Bronchial epithelial cell (primary cell): ENCODE measurements around the gene MBD4. TPM values are rescaled to one million over a fixed set of nuclear protein-coding genes. Genes with fewer than 3 reads are reported as not detected.

Experiments used
- DNase-seq: peaks from one replicate; pipeline ENCODE4 v3.0.0-alpha.2; 2010; ENCODE audit warnings: low read depth
- FAIRE-seq: peaks from 2 replicates; lab custom pipeline; 2011; peaks lifted over from hg19 to GRCh38; lab: Jason Lieb, UNC
- H3K27me3 ChIP-seq: 2 replicates; pipeline ENCODE4 v1.5.1; 2011; ENCODE audit warnings: low read length; ENCODE audit not compliant: control insufficient read depth, insufficient read depth
- H3K36me3 ChIP-seq: 2 replicates; pipeline ENCODE4 v1.5.1; 2011; ENCODE audit warnings: low read length; ENCODE audit not compliant: control insufficient read depth, insufficient read depth
- H3K4me3 ChIP-seq: 2 replicates; pipeline ENCODE4 v1.5.1; 2011; ENCODE audit warnings: mild to moderate bottlenecking, low read depth, low read length, control low read depth
- CTCF ChIP-seq: IDR thresholded peaks from 2 replicates; pipeline ENCODE4 v1.5.1; 2011; ENCODE audit warnings: mild to moderate bottlenecking, moderate library complexity, low read length, control low read depth, inconsistent platforms; ENCODE audit not compliant: insufficient read depth, severe bottlenecking
- total RNA-seq: library from RNA; depleted of rRNA; stranded (reverse); fragments of >200 nt; gene quantifications from 2 replicates; pipeline ENCODE4 v1.2.1, GENCODE V29; 2014

MBD4 gene
- total RNA-seq, 1 donor from 2014 or later, result 11.3 TPM

- no peak for TF ChIP-seq CTCF
- no peaks in the 10 kb centered on the region for H3K36me3 ChIP-seq
- H3K4me3 ChIP-seq, result no peak overlapping the region
- H3K27me3 ChIP-seq, result no peaks in the 10 kb centered on the region
- DNase-seq (no peak), FAIRE-seq (no peak)
These were observed 28.8 kb downstream of the MBD4 start for GRCh38 chr3:129410971-129411370.

GRCh38 chr3:129409541-129409940, 30.2 kb downstream of the MBD4 start:
- no peak for DNase-seq
- no peaks in the 10 kb centered on the region for H3K36me3 ChIP-seq
- no peak for FAIRE-seq
- H3K4me3 ChIP-seq, result no peak overlapping the region
- H3K27me3 ChIP-seq, result no peaks in the 10 kb centered on the region
- TF ChIP-seq CTCF, result no peak

- no peaks in the 10 kb centered on the region for H3K36me3 ChIP-seq
- FAIRE-seq (no peak), DNase-seq (no peak)
- no peak overlapping the region for H3K4me3 ChIP-seq
- no peak for TF ChIP-seq CTCF
- H3K27me3 ChIP-seq, result no peaks in the 10 kb centered on the region
These were observed 35.1 kb downstream of the MBD4 start for GRCh38 chr3:129404610-129405009.

- DNase-seq (no peak), FAIRE-seq (no peak)
- TF ChIP-seq CTCF, result no peak
- H3K4me3 ChIP-seq, result no peak overlapping the region
- H3K36me3 ChIP-seq, result no peaks in the 10 kb centered on the region
- no peaks in the 10 kb centered on the region for H3K27me3 ChIP-seq
These were observed 35.6 kb downstream of the MBD4 start for GRCh38 chr3:129404130-129404529.

- Histone ChIP-seq H3K36me3 (no peaks in the 10 kb centered on the region), H3K4me3 (no peak overlapping the region), H3K27me3 (no peaks in the 10 kb centered on the region)
- TF ChIP-seq CTCF, result no peak
- no peak for DNase-seq
- FAIRE-seq, result no peak
These were observed 36.3 kb downstream of the MBD4 start for GRCh38 chr3:129403450-129403849.

GRCh38 chr3:129402616-129403015, 37.1 kb downstream of the MBD4 start:
- Histone ChIP-seq H3K36me3 (no peaks in the 10 kb centered on the region), H3K4me3 (no peak overlapping the region), H3K27me3 (no peaks in the 10 kb centered on the region)
- no peak for FAIRE-seq
- no peak for DNase-seq
- no peak for TF ChIP-seq CTCF
